Adipocyte (in vitro differentiated cells): ENCODE measurements around the gene MIER1.
A peak's percentile ranks its signal among the peaks of the same experiment; 100 is the strongest.

Source experiments
- DNase-seq: peaks from one replicate; pipeline ENCODE4 v3.0.0-alpha.2; 2015; ENCODE audit warnings: low read depth
- H3K27me3 ChIP-seq: replicated peaks from 2 replicates; pipeline ENCODE4 v1.7.0; 2013; ENCODE audit warnings: mild to moderate bottlenecking, low read length, moderate library complexity; ENCODE audit not compliant: control insufficient read depth, insufficient read depth
- H3K36me3 ChIP-seq: 2 replicates; pipeline ENCODE4 v1.7.0; 2013; ENCODE audit warnings: low read length, mild to moderate bottlenecking, moderate library complexity; ENCODE audit not compliant: control insufficient read depth, insufficient read depth, severe bottlenecking
- H3K4me1 ChIP-seq: 2 replicates; pipeline ENCODE4 v1.7.0; 2013; ENCODE audit warnings: mild to moderate bottlenecking, low read length, moderate library complexity; ENCODE audit not compliant: control insufficient read depth, insufficient read depth
- H3K4me3 ChIP-seq: 2 replicates; pipeline ENCODE4 v1.7.0; 2013; ENCODE audit warnings: mild to moderate bottlenecking, low read length, moderate library complexity
- H3K9ac ChIP-seq: 2 replicates; pipeline ENCODE4 v1.7.0; 2013; ENCODE audit warnings: mild to moderate bottlenecking, low read length, moderate library complexity
- H3K9me3 ChIP-seq: 2 replicates; pipeline ENCODE4 v1.7.0; 2013; ENCODE audit warnings: mild to moderate bottlenecking, low read length, moderate library complexity; ENCODE audit not compliant: control insufficient read depth

Gene MIER1

GRCh38 chr1:66925944-66926343 lies 1.2 kb downstream of the MIER1 start:
- peaks cover 22% of the 10 kb centered on the region for H3K4me1 ChIP-seq
- peak overlapping the region; percentile 85 for H3K4me3 ChIP-seq
- peak overlapping the region; percentile 80 for H3K9ac ChIP-seq
- no peaks in the 10 kb centered on the region for H3K36me3 ChIP-seq
- H3K9me3 ChIP-seq = no peaks in the 10 kb centered on the region
- H3K27me3 ChIP-seq = no peaks in the 10 kb centered on the region
- peak; percentile 43 for DNase-seq

DNA sequence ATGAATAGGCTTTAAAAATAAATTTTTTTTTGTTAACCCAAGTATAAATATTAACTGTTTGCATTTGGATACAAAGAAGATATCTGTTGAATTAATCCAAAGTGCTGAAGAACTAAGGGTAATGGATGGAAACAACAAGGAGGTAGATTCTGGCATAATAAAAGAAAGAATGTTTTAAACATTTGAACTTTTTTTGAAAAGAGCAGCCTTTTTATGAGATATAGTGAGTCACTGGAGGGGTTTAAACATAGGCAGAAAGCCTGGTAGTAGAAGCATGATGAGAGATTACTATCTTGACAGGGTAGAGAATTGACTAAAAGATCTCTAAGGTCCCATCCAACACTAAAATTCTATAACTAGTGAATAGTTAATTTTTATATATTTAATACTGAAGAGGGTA lies 2.7 kb downstream of the MIER1 start:
- Histone ChIP-seq H3K9me3 (no peaks in the 10 kb centered on the region), H3K4me3 (no peak overlapping the region), H3K9ac (no peak overlapping the region), H3K36me3 (no peaks in the 10 kb centered on the region), H3K27me3 (no peaks in the 10 kb centered on the region), H3K4me1 (peaks cover 29% of the 10 kb centered on the region)
- DNase-seq = no peak

- Histone ChIP-seq H3K9me3 (no peaks in the 10 kb centered on the region), H3K9ac (peak overlapping the region; percentile 89), H3K27me3 (no peaks in the 10 kb centered on the region), H3K36me3 (no peaks in the 10 kb centered on the region), H3K4me1 (peaks cover 39% of the 10 kb centered on the region), H3K4me3 (peak overlapping the region; percentile 93)
- DNase-seq = no peak
These were observed 4.4 kb downstream of the MIER1 start for GRCh38 chr1:66929146-66929688.

- Histone ChIP-seq H3K9me3 (no peaks in the 10 kb centered on the region), H3K36me3 (no peaks in the 10 kb centered on the region), H3K4me3 (peak overlapping the region; percentile 93), H3K27me3 (no peaks in the 10 kb centered on the region), H3K9ac (peak overlapping the region; percentile 89), H3K4me1 (peaks cover 43% of the 10 kb centered on the region)
- no peak for DNase-seq
These were observed 4.9 kb downstream of the MIER1 start for GRCh38 chr1:66929691-66929998.

GRCh38 chr1:66929999-66930822 lies 5.4 kb downstream of the MIER1 start:
- Histone ChIP-seq H3K9me3 (no peaks in the 10 kb centered on the region), H3K4me1 (peaks cover 49% of the 10 kb centered on the region), H3K4me3 (peak overlapping the region; percentile 93), H3K36me3 (no peaks in the 10 kb centered on the region), H3K27me3 (no peaks in the 10 kb centered on the region), H3K9ac (peak overlapping the region; percentile 89)
- DNase-seq = peak; percentile 98

GRCh38 chr1:66930823-66931174 lies 6.0 kb downstream of the MIER1 start:
- no peaks in the 10 kb centered on the region for H3K27me3 ChIP-seq
- no peaks in the 10 kb centered on the region for H3K9me3 ChIP-seq
- no peak for DNase-seq
- peaks cover 54% of the 10 kb centered on the region for H3K4me1 ChIP-seq
- H3K36me3 ChIP-seq = no peaks in the 10 kb centered on the region
- H3K4me3 ChIP-seq = peak overlapping the region; percentile 93
- peak overlapping the region; percentile 89 for H3K9ac ChIP-seq

DNA sequence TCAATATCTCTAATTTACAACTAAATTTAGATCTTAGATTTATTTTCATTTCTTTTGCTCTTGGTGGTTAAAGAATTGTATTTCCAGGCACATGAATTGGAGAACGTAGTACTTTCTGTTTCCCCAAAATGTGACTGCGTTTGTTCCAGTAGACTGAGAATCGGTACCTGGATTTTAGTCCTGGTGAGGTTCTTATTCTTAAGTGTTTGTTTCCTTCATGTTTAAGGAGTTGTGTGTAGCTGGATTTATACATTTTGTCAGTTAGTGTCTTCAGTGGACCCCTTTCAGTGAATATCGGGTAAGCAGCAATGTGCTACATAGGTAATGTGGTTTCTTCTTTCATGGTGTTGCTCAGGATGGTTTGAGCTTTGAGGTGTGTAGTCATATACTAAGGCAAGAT lies 6.8 kb downstream of the MIER1 start:
- Histone ChIP-seq H3K9me3 (no peaks in the 10 kb centered on the region), H3K36me3 (no peaks in the 10 kb centered on the region), H3K9ac (peak overlapping the region; percentile 89), H3K27me3 (no peaks in the 10 kb centered on the region), H3K4me3 (peak overlapping the region; percentile 93), H3K4me1 (peaks cover 46% of the 10 kb centered on the region)
- DNase-seq = peak; percentile 18

- peak overlapping the region; percentile 93 for H3K4me3 ChIP-seq
- no peak for DNase-seq
- H3K27me3 ChIP-seq = no peaks in the 10 kb centered on the region
- H3K4me1 ChIP-seq = peaks cover 45% of the 10 kb centered on the region
- H3K9ac ChIP-seq = peak overlapping the region; percentile 79
- H3K9me3 ChIP-seq = no peaks in the 10 kb centered on the region
- no peaks in the 10 kb centered on the region for H3K36me3 ChIP-seq
These were observed 7.5 kb downstream of the MIER1 start for GRCh38 chr1:66932291-66932690.

DNA sequence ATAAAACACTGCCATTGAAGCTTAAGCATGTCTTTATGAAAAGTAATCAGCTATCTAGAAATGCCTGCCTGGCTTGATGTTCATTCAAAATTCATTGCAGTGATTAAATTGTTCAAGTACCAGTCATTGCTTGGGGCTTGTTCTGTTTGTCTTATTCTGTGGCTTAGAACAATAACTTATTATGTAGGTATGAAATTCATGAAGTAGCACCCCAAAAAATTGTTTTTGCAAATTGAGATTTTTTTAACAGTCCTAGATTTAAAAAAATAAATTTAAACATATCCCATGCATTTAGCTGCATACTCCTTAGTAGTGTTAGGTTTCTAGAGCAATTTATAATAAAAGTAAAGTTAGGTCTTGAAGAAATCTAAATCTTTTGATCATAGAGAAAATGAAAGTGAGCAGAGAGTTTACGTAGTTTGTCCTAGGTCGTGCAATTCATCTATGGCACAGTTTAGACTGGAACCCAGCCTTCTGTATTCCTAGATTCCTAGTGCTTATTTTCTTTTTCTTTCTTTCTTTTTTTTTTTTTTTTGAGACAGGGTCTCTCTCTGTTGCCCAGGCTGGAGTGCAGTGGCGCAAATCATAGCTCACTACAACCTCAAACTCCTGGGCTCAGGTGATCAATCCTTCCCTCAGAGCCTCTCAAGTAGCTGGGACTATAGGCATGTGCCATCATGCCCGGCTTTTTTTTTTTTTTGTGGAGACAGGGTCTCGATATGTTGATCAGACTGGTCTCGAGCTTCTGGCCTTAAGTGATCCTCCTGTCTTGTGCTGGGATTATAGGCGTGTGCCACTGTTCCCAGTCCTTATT lies 9.3 kb downstream of the MIER1 start:
- H3K27me3 ChIP-seq = no peaks in the 10 kb centered on the region
- DNase-seq = peak; percentile 21
- peak overlapping the region; percentile 93 for H3K4me3 ChIP-seq
- H3K9me3 ChIP-seq = no peaks in the 10 kb centered on the region
- H3K36me3 ChIP-seq = no peaks in the 10 kb centered on the region
- peaks cover 58% of the 10 kb centered on the region for H3K4me1 ChIP-seq
- peak overlapping the region; percentile 79 for H3K9ac ChIP-seq

GRCh38 chr1:66937529-66938234 lies 12.9 kb downstream of the MIER1 start:
- peaks cover 7% of the 10 kb centered on the region for H3K36me3 ChIP-seq
- H3K4me1 ChIP-seq = peaks cover 52% of the 10 kb centered on the region
- no peak overlapping the region for H3K9ac ChIP-seq
- no peak overlapping the region for H3K4me3 ChIP-seq
- no peaks in the 10 kb centered on the region for H3K27me3 ChIP-seq
- H3K9me3 ChIP-seq = no peaks in the 10 kb centered on the region
- no peak for DNase-seq

GRCh38 chr1:66938613-66939012 lies 13.8 kb downstream of the MIER1 start:
- Histone ChIP-seq H3K9me3 (no peaks in the 10 kb centered on the region), H3K4me1 (peaks cover 43% of the 10 kb centered on the region), H3K9ac (no peak overlapping the region), H3K27me3 (no peaks in the 10 kb centered on the region), H3K4me3 (no peak overlapping the region), H3K36me3 (peaks cover 7% of the 10 kb centered on the region)
- peak; percentile 43 for DNase-seq
